Tibial nerve (tissue), 4 donors: ENCODE measurements around the gene EPS8. TPM values are rescaled to one million over a fixed set of nuclear protein-coding genes. Genes with fewer than 3 reads are reported as not detected.

Experiments used
- DNase-seq, 2 donors: peaks; one replicate each; pipeline ENCODE4 v3.0.0-alpha.2; 2019; ENCODE audit warnings: low spot score in 2 of 2
- H3K27ac ChIP-seq, 4 donors: fragments of 200-600 bp; sonication (generic) in 3 of 4; one replicate each; pipeline ENCODE4 v1.5.1; 2017 to 2019; ENCODE audit warnings: mild to moderate bottlenecking in 1 of 4
- H3K27me3 ChIP-seq, 2 donors: fragments of 200-600 bp; sonication (generic) in 1 of 2; one replicate each; pipeline versions ENCODE4 v1.5.1 to v1.6.0; 2017 to 2019
- H3K36me3 ChIP-seq, 3 donors: fragments of 200-600 bp; sonication (generic); one replicate each; pipeline ENCODE4 v1.5.1; 2018 to 2019
- H3K4me1 ChIP-seq, 4 donors: fragments of 200-600 bp; sonication (generic) in 3 of 4; one replicate each; pipeline ENCODE4 v1.5.1; 2017 to 2019
- H3K4me3 ChIP-seq, 4 donors: fragments of 200-600 bp; sonication (generic) in 3 of 4; one replicate each; pipeline ENCODE4 v1.5.1; 2017 to 2019; ENCODE audit warnings: mild to moderate bottlenecking in 1 of 4, moderate library complexity in 1 of 4
- H3K9me3 ChIP-seq, 4 donors: fragments of 200-600 bp; sonication (generic) in 3 of 4; one replicate each; pipeline ENCODE4 v1.5.1; 2017 to 2019
- EP300 ChIP-seq, 2 donors: sonication (generic); formaldehyde crosslinking; IDR thresholded peaks; one replicate each; pipeline ENCODE4 v1.6.1; 2017; ENCODE audit warnings: antibody characterized with exemption in 2 of 2, mild to moderate bottlenecking in 1 of 2
- POLR2A ChIP-seq, 2 donors: fragments of 450-650 bp; IDR thresholded peaks; one replicate each; pipeline ENCODE4 v1.6.1; 2017; ENCODE audit warnings: antibody characterized with exemption in 2 of 2, mild to moderate bottlenecking in 2 of 2, moderate library complexity in 2 of 2
- WGBS, 2 donors: methylation state at CpG; one replicate each; pipeline ENCODE4 v1.1.5; 2018; 5-methylcytosine and 5-hydroxymethylcytosine counted together
- total RNA-seq, 4 donors: library from RNA; depleted of rRNA; stranded (reverse); fragments of >200 nt; gene quantifications; one replicate each; pipeline ENCODE4 v1.1.0, GENCODE V29; 2016
- TF ChIP-seq, protein P1 (sequence below), 5 experiments: fragments of 200-600 bp in 3 of 5; fragments of 450-650 bp in 2 of 5; sonication (generic) in 3 of 5; IDR thresholded peaks; one replicate each; pipeline ENCODE4 v1.5.1; 2016 to 2019; ENCODE audit warnings: antibody characterized with exemption in 5 of 5, mild to moderate bottlenecking in 3 of 5, moderate library complexity in 2 of 5

The EPS8 gene
- total RNA-seq, 4 donors from 2014 or later, result 153 to 215 (median 193) TPM

DNA sequence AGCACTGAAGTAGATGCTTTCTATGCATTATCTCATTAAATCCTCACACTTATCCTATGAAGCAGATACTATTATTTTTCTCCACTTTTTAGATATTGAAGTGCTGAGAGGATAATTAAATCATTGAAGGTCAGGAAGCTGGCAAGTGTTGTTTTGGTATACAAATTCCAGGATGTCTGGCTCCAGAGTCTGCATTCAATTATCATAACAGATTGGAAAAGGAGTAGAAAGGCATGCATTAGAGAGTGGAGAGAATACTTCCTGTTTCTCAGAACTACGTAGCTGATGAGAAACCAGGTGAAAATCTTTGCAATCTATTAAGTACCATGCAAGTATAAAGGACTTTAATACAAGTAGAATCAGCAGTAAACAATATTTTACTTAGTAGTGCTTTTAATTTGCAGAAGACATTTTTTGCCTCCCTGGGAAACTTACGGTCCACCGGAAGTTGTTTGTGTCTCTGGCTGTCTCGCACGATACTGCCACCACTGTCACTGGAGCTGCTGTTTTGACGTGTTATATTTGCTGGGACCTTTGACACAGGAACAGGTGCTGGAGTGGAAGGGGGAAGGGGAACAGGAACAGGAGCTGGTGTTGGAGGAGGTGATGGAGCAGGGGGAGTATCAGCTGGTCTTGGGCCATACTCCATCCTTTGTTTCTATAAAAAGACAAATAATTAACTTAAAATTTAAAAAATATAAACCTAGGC is 158.0 kb downstream of the EPS8 start:
- peaks cover 0 to 82% (median 35%) of the 10 kb centered on the region in 4 donors for H3K4me1 ChIP-seq
- no peak for DNase-seq
- H3K27me3 ChIP-seq, result no peaks in the 10 kb centered on the region
- no peak for TF ChIP-seq EP300 (IDR thresholded peaks at IDR 0.05)
- TF ChIP-seq, protein P1, sequence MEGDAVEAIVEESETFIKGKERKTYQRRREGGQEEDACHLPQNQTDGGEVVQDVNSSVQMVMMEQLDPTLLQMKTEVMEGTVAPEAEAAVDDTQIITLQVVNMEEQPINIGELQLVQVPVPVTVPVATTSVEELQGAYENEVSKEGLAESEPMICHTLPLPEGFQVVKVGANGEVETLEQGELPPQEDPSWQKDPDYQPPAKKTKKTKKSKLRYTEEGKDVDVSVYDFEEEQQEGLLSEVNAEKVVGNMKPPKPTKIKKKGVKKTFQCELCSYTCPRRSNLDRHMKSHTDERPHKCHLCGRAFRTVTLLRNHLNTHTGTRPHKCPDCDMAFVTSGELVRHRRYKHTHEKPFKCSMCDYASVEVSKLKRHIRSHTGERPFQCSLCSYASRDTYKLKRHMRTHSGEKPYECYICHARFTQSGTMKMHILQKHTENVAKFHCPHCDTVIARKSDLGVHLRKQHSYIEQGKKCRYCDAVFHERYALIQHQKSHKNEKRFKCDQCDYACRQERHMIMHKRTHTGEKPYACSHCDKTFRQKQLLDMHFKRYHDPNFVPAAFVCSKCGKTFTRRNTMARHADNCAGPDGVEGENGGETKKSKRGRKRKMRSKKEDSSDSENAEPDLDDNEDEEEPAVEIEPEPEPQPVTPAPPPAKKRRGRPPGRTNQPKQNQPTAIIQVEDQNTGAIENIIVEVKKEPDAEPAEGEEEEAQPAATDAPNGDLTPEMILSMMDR (IDR thresholded peaks at IDR 0.05), result no peak
- no peak for TF ChIP-seq POLR2A (IDR thresholded peaks at IDR 0.05)
- no peaks in the 10 kb centered on the region for H3K9me3 ChIP-seq
- H3K36me3 ChIP-seq, result peaks cover 0 to 9% (median 0%) of the 10 kb centered on the region in 3 donors
- 69 to 73% methylated on average over 6 of the region's 6 CpGs for WGBS, 2 donors
- H3K4me3 ChIP-seq, result no peak overlapping the region
- peak overlapping the region; percentile 67 to 96 (median 90) for H3K27ac ChIP-seq

DNA sequence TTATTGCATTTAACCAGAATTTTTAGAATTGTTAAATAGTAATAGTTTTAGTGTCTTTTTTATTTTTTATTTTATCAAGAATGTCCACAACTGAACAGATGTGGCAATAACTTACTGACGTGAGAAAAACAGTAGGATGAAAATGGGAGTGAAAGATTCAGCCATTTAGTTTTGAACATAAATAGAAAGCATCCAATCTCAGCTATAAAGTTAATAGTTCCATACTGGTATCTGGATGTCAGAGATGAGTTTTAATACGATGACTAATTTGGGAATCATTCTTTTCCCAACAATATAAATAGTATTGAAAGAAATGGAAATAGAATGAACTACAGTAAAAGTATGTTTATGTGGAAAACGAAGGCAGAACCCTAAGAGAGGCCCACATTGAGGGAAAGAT is 159.4 kb downstream of the EPS8 start:
- Histone ChIP-seq H3K4me3 (no peak overlapping the region), H3K9me3 (no peaks in the 10 kb centered on the region), H3K36me3 (peaks cover 0 to 9% (median 0%) of the 10 kb centered on the region in 3 donors), H3K27me3 (no peaks in the 10 kb centered on the region), H3K4me1 (peaks cover 0 to 80% (median 35%) of the 10 kb centered on the region in 4 donors), H3K27ac (peak overlapping the region; percentile 67 to 96 (median 90))
- 27% methylated on average over 3 of the region's 3 CpGs for WGBS, 2 donors
- no peak for DNase-seq
- no peak for TF ChIP-seq POLR2A (IDR thresholded peaks at IDR 0.05)
- no peak for TF ChIP-seq EP300 (IDR thresholded peaks at IDR 0.05)

DNA sequence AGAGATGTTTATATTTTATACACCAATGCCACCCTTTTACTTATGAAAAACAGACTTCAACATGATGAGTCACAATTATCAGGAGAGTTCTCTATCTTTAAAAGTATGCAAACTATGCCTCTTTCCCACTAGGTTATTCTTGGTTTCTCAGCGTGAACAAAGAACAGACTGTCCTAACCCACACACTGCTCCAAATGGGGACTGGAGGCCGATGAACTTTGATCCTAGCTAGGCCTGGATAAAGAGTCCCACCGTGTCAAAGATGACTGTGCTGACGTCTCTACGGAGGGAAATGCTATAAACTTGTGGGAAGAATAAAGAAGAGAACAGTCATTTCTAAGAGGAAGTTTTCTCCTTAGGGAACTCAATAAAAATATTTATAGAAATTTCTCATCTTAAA is 160.1 kb downstream of the EPS8 start:
- 1 to 7% methylated on average over 5 of the region's 5 CpGs for WGBS, 2 donors
- Histone ChIP-seq H3K4me1 (peaks cover 0 to 74% (median 35%) of the 10 kb centered on the region in 4 donors), H3K4me3 (no peak overlapping the region), H3K36me3 (peaks cover 0 to 11% (median 0%) of the 10 kb centered on the region in 3 donors), H3K9me3 (no peaks in the 10 kb centered on the region), H3K27ac (peak overlapping the region; percentile 67 to 96 (median 90)), H3K27me3 (no peaks in the 10 kb centered on the region)
- DNase-seq, result peak; percentile 69 to 84
- peak; percentile 98 for TF ChIP-seq EP300 (IDR thresholded peaks at IDR 0.05)
- TF ChIP-seq, protein P1 (IDR thresholded peaks at IDR 0.05), result no peak

DNA sequence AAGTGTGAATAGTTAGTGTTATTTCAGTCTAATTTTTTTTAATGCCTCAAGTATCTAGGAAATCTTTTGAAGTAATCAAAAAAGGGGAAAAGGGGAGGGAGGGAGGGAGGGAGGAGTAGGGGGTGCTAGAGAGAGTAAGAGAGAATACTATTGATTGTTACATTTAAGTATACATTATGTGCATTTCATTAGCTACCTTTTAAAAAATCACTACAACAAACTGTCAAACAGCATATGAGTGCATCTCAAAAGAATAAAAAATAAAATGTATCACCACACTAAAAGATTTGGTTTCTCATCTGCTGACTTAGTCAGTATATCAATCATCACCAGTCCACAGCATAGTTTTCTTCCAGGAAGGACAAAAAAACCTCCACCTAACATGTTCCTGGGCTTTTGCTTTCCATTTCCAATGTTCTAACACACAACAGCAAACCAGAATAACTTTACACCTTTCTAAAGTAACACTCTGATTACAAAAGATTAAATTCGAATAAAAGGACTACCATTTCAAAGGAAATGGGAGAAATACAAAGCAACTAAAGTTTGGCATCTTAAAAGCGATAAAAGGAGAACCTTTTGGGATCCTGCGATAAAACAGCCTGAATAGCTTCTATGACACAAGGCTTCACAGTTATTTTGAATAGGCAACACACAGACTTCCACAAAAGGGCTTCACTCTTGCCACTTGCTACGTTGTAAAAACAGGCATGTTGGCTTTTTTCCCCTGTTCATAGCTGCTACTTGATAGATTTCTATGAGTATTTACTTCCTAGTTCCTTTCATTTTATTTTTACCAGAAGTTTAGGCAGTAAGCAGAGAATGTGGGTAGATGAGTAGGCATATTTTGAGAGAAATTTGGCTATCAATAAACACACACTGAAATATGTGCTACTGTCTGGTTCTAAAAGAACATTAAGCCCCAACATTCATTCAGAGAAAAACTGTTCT is 160.9 kb downstream of the EPS8 start:
- H3K27ac ChIP-seq, result peak overlapping the region; percentile 67 to 96 (median 90)
- peaks cover 0 to 65% (median 32%) of the 10 kb centered on the region in 4 donors for H3K4me1 ChIP-seq
- peak overlapping the region in 2 of 4 donors; percentile 8 to 10 for H3K4me3 ChIP-seq
- TF ChIP-seq EP300 (IDR thresholded peaks at IDR 0.05) (peak in 1 of 2 donors; percentile 29), POLR2A (IDR thresholded peaks at IDR 0.05) (no peak)
- WGBS, 2 donors, result 14 to 15% methylated on average over 4 of the region's 4 CpGs
- peaks cover 0 to 17% (median 0%) of the 10 kb centered on the region in 3 donors for H3K36me3 ChIP-seq
- no peaks in the 10 kb centered on the region for H3K9me3 ChIP-seq
- no peaks in the 10 kb centered on the region for H3K27me3 ChIP-seq
- DNase-seq, result no peak

DNA sequence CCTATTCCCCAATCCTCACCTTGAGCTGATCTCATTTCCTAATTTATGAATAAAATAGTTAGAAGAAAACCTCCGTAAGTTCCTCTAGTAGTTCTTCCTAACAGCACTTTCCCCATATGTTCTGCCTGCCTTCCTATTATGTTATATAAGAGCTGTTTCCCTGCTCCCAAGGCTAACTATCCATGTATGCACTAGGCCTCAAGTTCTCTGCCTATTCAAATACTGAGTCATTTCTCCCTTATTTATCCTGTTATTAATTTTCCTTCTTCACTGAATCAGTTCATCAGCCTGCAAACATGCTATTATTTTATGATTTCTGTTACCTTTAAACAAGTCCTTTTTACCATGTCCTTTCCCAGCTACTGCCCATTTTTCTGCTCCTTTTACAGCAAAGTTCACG is 164.1 kb downstream of the EPS8 start:
- Histone ChIP-seq H3K36me3 (peaks cover 0 to 32% (median 0%) of the 10 kb centered on the region in 3 donors), H3K9me3 (no peaks in the 10 kb centered on the region), H3K27ac (peak overlapping the region in 1 of 4 donors; percentile 45), H3K4me3 (no peak overlapping the region), H3K27me3 (no peaks in the 10 kb centered on the region), H3K4me1 (peaks cover 0 to 44% (median 21%) of the 10 kb centered on the region in 4 donors)
- no peak for DNase-seq
- TF ChIP-seq, protein P1 (IDR thresholded peaks at IDR 0.05), result no peak
- TF ChIP-seq EP300 (IDR thresholded peaks at IDR 0.05), result no peak
- no peak for TF ChIP-seq POLR2A (IDR thresholded peaks at IDR 0.05)
- WGBS, 2 donors, result 91 to 98% methylated on average over 2 of the region's 2 CpGs
